ENCODE results near the gene EFCAB7. TPM values are rescaled to one million over a fixed set of nuclear protein-coding genes. Genes with fewer than 3 reads are reported as not detected.

Gene EFCAB7
- total RNA-seq, 1 donor from 2014 or later, result 6.6 TPM

- peaks cover 32% of the 10 kb centered on the region for H3K36me3 Mint-ChIP-seq (ENCODE audit: unreplicated experiment)
- peaks cover 4% of the 10 kb centered on the region for H3K9me3 Mint-ChIP-seq (ENCODE audit: unreplicated experiment)
- no peak for DNase-seq (ENCODE audit: extremely low spot score, unreplicated experiment)
- no peak overlapping the region for H3K4me3 Mint-ChIP-seq (ENCODE audit: unreplicated experiment)
- no peak overlapping the region for H3K27ac Mint-ChIP-seq (ENCODE audit: unreplicated experiment)
- H3K27me3 Mint-ChIP-seq (ENCODE audit: unreplicated experiment), result no peaks in the 10 kb centered on the region
- no peaks in the 10 kb centered on the region for H3K4me1 Mint-ChIP-seq (ENCODE audit: unreplicated experiment)
- no peak for TF ChIP-seq CTCF (IDR thresholded peaks at IDR 0.05)
Measured at GRCh38 chr1:63545780-63546179, 22.5 kb downstream of the EFCAB7 start.

- H3K36me3 Mint-ChIP-seq (ENCODE audit: unreplicated experiment), result peaks cover 34% of the 10 kb centered on the region
- H3K9me3 Mint-ChIP-seq (ENCODE audit: unreplicated experiment), result peaks cover 2% of the 10 kb centered on the region
- no peak for DNase-seq (ENCODE audit: extremely low spot score, unreplicated experiment)
- H3K4me3 Mint-ChIP-seq (ENCODE audit: unreplicated experiment), result no peak overlapping the region
- H3K27me3 Mint-ChIP-seq (ENCODE audit: unreplicated experiment), result no peaks in the 10 kb centered on the region
- no peak for TF ChIP-seq CTCF (IDR thresholded peaks at IDR 0.05)
- H3K4me1 Mint-ChIP-seq (ENCODE audit: unreplicated experiment), result no peaks in the 10 kb centered on the region
- H3K27ac Mint-ChIP-seq (ENCODE audit: unreplicated experiment), result no peak overlapping the region
Measured at GRCh38 chr1:63547621-63548294, 24.4 kb downstream of the EFCAB7 start.

- Mint-ChIP-seq H3K4me1 (ENCODE audit: unreplicated experiment) (no peaks in the 10 kb centered on the region), H3K36me3 (ENCODE audit: unreplicated experiment) (peaks cover 32% of the 10 kb centered on the region), H3K27ac (ENCODE audit: unreplicated experiment) (no peak overlapping the region), H3K27me3 (ENCODE audit: unreplicated experiment) (no peaks in the 10 kb centered on the region), H3K4me3 (ENCODE audit: unreplicated experiment) (no peak overlapping the region), H3K9me3 (ENCODE audit: unreplicated experiment) (no peaks in the 10 kb centered on the region)
- no peak for DNase-seq (ENCODE audit: extremely low spot score, unreplicated experiment)
- no peak for TF ChIP-seq CTCF (IDR thresholded peaks at IDR 0.05)
Measured at GRCh38 chr1:63548303-63548702, 25.0 kb downstream of the EFCAB7 start.

GRCh38 chr1:63548877-63549276 is 25.6 kb downstream of the EFCAB7 start:
- TF ChIP-seq CTCF (IDR thresholded peaks at IDR 0.05), result no peak
- Mint-ChIP-seq H3K36me3 (ENCODE audit: unreplicated experiment) (peaks cover 32% of the 10 kb centered on the region), H3K4me3 (ENCODE audit: unreplicated experiment) (no peak overlapping the region), H3K9me3 (ENCODE audit: unreplicated experiment) (no peaks in the 10 kb centered on the region), H3K27me3 (ENCODE audit: unreplicated experiment) (no peaks in the 10 kb centered on the region), H3K27ac (ENCODE audit: unreplicated experiment) (no peak overlapping the region), H3K4me1 (ENCODE audit: unreplicated experiment) (no peaks in the 10 kb centered on the region)
- no peak for DNase-seq (ENCODE audit: extremely low spot score, unreplicated experiment)

GRCh38 chr1:63555480-63555879 is 32.2 kb downstream of the EFCAB7 start:
- peaks cover 13% of the 10 kb centered on the region for H3K36me3 Mint-ChIP-seq (ENCODE audit: unreplicated experiment)
- H3K27ac Mint-ChIP-seq (ENCODE audit: unreplicated experiment), result no peak overlapping the region
- DNase-seq (ENCODE audit: extremely low spot score, unreplicated experiment), result no peak
- H3K9me3 Mint-ChIP-seq (ENCODE audit: unreplicated experiment), result no peaks in the 10 kb centered on the region
- TF ChIP-seq CTCF (IDR thresholded peaks at IDR 0.05), result no peak
- no peak overlapping the region for H3K4me3 Mint-ChIP-seq (ENCODE audit: unreplicated experiment)
- no peaks in the 10 kb centered on the region for H3K27me3 Mint-ChIP-seq (ENCODE audit: unreplicated experiment)
- peaks cover 1% of the 10 kb centered on the region for H3K4me1 Mint-ChIP-seq (ENCODE audit: unreplicated experiment)

All from osteocyte (in vitro differentiated cells).